HG03460 (cell line): ENCODE results near the gene ROBO1.
"Not testable (repeated sequence)": the region's sequence is repeated elsewhere in the genome, so short reads cannot be mapped to it uniquely, and the experiment has no call there.

Experiments used
- ATAC-seq: cut with Tn5 transposase; IDR thresholded peaks from one replicate; pipeline ENCODE4 v1.9.1; 2021; ENCODE audit not compliant: unreplicated experiment

Gene ROBO1

DNA sequence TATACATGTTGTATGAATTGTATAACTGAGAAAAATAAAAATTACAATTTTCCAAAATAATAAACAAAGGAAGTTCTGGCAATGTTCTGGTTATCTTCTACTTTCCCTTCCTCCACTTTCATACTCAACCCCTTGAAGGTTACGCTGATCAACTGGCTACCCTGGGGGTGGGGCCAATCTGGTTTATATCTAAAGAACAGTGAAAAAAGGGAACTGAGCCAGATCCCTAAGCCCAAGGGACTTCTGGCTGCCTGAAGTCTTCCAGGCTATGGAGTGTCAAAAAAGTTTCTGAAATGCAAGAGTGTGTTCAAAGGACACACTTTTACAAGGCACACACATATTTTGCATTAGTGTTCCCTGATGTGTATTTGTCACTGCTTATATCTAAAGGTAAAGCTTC is 591.9 kb downstream of the ROBO1 start:
- ATAC-seq: no peak

DNA sequence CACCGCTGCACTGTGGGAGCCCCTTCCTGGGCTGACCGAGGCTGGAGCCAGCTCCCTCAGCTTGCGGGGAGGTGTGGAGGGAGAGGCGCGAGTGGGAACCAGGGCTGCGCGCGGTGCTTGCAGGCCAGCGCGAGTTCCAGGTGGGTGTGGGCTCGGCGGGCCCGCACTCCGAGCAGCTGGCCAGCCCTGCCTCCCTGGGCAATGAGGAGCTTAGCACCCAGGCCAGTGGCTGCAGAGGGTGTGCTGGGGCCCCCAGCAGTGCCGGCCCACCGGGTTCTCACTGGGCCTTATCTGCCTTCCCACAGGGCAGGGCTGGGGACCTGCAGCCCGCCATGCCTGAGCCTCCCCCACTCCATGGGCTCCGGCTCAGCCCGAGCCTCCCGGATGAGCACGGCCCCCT is 594.5 kb downstream of the ROBO1 start:
- not testable (repeated sequence) for ATAC-seq

DNA sequence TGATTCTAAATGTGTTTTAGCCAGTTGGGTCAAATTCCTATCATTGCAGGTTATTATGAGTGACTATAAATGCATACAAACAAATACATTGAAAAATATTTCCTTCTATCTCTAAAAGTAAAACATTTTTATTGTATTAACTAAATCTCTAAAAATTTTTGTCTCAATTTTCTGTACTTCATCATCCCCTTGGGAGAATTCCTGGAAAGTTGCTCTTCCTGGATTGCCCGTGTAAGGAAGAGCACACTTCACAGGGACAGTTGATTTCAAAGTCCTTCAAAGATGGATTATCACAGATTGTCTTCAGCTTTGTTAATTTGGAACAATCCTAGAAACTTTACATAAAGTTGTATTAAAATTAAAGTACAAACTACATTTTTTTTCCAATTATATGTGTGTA is 595.6 kb downstream of the ROBO1 start:
- ATAC-seq: no peak

DNA sequence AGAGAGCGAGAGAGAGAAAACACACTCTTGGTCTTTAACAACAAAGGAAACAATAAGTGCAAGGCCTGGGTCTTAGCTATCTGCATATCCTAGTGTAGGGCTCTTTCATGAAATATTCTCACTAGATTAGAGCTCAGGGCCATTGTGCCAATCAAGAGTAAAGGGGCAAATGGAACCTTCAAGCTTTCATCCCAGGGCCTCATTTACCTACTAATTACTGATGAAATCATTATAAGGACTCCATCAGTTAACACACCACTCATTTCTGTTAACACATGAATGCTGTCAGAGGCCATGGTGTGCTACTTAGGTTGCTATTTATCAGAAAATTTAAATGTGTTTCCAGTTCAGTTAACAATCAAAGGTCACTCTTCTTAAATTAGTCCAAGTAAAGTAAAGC is 597.8 kb downstream of the ROBO1 start:
- ATAC-seq: no peak

DNA sequence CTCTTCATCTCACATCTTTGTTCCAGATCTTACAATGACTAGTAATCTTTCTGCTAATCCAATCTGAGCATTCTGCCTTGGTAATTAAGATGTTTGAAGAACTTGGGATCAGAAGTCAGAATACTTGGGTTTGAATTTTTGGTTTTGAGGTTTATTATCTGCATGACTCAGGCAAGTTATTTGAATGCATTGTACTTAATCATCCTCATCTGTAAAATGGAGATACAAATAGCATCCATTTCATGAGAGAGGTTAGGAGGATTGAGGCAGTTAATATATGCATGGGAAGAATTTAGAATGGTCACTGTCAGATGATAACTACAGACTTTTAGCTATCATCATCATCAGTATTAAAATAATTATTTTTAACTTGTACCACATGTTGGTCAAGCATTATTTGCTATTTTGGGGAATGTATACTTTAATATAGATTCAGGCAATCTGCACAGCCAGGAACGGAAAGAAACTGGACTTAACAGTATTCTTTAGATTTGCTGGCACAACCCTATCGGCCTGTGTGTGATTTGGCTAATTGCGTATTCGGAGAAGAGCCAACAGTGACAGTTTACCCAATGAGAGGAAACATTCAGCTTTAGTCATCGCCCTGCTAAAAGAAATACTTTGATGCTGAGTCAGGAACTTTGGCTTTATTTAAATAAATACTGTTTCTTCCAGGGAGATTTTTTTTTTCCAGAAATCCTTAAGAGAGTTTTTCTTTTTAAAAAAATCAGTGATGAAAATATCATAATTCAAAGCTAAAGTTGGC is 600.0 kb downstream of the ROBO1 start:
- ATAC-seq: no peak

DNA sequence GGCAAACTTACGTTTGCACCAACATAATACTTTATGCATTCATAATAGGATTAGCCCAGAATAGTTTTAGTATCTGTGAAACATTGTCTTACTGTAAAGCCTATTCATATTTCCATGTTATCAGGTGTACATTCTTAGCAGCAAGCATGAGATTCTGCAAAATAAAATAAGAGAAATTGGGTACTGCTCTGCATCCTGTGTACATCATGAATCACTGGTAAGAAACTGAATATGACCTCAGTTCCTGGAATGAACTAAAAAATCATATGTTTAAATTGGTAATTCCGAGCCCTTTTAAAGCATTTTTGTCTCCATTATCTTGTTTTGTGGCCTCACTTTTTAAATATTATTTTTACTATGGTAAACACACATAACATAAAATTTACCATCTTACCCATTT is 605.1 kb downstream of the ROBO1 start:
- no peak for ATAC-seq

DNA sequence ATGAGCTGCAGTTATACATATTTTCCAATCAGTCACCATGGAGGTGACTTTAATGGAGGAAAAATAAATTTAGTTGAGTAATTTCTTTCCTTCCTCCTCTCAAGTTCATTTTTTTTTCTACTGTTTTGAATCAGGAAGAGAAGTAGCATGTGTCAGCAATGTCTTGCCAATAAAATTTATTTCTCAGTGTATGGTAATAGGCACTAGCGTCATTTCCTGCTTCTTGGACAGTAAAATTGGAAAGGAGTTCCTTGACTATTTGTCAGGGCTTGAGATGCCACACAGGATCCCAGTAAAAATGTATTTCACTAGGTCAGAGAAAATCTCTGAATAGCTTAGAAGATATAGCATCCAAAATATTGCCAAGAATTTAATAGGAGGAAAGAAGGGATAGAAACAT is 605.9 kb downstream of the ROBO1 start:
- no peak for ATAC-seq

DNA sequence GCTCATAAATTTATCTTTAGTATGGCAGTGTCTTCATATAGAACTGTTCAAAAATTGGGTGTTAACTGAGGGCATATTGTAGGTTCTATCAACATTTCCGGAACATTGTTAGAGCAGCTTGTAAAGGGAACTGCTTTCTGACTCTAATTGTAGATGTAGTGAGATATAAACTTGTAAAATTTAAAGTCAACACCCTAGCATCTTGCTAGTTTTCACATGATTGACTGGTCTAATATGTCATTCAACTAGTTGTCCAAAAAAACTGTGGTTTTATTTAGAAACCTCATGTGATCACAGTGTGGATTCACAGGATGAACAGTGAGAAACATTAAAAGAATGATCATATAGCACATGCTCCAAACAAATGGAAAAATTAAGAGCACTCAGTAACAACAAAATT is 607.4 kb downstream of the ROBO1 start:
- no peak for ATAC-seq

DNA sequence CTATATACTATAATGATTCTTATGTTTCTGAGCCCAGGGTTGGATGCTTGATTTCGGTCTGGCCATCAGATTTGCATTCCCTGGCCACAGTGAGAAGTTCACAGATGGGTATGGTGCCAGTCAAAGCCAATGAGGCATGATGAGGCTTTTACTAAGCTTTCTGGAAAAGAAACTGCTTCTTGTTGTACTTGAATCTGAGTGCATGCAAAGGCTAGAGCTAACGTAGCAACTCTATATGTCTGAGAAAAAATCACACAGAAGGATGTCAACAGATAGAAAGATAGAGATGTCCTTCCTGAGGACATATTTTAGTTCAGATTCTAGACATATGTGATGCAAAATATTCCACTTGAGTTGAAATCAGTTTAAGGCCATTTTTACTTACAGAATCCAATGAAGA is 608.1 kb downstream of the ROBO1 start:
- ATAC-seq: no peak

DNA sequence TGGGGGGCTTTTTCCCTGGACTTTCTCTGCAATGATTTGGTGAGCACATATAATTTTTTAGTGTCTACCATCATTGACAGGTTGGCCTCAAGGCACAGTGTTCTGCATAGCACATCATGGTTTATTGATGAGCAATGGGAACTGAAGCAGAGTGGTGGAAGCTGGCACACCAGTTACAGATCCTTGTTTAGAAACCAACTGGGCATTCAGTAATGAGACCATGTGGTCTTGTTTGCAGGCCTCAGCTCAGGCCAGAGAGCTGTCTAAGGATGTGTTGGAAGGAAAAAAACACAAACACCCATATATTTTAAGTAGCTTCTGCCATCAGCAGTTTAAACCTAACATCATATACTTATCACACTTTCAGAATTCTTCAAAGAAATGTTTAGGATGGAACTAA is 610.6 kb downstream of the ROBO1 start:
- ATAC-seq: no peak

DNA sequence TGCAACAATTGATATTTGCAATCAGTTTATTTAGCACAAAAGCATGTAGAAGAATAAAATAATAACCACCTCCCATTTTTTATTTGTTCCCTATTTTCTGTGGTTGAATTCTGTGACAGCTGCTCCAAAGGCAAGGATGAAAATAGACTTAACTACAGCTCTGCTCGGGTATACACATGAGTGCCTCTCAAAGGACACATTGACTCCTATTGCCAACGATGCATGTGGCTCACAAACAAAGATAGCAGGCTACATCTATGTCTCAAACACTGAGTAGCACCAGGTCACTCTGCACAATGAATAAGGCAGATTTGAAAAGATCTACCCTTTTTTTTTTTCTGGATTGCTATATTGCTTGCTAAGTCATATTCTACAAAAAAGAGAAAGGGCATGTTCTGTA is 612.9 kb downstream of the ROBO1 start:
- ATAC-seq: no peak

DNA sequence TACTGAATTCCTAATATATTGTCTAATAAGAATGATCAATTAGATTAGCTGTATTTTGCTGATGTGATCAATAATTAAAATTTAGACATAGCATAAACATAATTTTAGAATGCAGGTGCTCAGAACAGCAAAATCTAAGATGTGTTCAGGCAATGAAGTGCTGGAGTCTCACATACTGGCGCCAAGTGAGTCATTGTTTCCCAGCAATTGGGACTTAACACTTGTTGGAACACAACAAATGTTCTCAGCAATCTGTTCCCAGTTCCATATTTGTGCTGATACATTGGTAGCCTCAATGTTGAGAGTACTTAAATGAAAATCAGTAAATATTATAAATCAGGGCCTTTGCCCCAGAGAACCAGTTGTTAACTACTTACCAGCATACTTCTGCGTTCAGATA is 619.0 kb downstream of the ROBO1 start:
- no peak for ATAC-seq

DNA sequence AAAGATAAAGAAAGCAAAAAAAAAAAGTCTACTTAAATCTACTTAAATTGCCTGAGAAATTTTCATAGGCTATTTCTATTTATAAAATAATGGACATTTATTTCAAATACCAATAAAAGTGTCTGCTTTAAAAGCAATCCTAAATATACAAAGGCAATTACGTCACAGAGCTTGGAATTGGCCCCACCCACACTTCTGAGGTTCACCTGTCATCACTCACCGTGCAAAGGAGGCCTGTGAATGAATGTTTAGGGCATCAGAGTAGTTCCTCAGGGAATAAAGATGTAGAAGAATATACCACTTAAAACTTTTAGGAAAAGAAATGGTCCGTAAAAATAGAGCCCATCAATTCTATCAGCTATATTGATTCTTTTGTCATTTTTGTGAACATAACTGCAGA is 621.8 kb downstream of the ROBO1 start:
- ATAC-seq: no peak

DNA sequence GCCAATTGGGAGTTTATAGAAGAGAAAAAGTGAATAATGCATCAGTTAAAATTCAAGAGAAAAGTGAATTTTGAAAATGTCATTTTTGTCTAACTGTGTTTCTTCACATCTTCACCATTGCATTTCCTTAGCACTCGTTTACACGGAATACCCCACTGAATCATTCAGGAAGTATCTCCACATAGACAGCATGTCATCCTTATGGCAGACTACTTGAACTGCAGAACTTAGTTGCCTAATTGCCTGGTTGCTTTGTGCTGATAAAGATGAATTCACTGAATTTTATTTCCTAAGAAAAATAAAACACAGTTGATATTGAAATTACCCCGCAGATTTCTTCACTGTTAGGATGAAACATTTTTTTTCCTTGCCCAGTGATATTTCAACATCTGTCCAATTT is 627.1 kb downstream of the ROBO1 start:
- ATAC-seq: no peak

DNA sequence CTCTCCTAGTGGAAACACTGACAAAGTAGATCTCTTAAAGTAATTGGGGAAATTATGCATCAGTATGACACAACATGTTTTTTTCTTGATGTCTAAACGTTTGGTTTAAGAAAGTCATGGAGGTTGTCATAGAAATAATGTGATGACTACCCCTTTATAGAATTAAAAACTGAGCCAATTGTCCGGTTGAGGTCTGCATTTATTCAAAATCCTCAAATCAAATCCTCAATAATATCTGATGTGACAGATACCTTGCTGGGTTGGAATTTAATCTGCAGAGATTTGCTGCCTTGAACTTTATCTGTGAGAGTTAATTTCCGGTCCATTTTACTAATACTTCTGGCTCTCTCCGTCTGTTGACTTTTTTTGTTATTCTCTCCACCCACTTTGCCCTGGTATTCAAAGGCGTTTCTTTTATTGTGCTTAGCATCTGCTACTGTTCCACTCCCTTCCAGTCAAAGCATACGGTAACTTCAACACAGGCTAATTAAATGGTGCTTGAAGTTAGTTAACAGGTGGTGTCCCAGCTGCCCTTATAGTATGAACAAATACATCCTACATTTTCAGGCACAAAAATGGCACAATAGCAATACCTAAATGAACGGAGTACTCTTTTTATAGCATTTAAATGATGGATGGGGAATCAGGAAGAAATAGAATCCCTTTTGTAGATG is 628.3 kb downstream of the ROBO1 start:
- no peak for ATAC-seq

DNA sequence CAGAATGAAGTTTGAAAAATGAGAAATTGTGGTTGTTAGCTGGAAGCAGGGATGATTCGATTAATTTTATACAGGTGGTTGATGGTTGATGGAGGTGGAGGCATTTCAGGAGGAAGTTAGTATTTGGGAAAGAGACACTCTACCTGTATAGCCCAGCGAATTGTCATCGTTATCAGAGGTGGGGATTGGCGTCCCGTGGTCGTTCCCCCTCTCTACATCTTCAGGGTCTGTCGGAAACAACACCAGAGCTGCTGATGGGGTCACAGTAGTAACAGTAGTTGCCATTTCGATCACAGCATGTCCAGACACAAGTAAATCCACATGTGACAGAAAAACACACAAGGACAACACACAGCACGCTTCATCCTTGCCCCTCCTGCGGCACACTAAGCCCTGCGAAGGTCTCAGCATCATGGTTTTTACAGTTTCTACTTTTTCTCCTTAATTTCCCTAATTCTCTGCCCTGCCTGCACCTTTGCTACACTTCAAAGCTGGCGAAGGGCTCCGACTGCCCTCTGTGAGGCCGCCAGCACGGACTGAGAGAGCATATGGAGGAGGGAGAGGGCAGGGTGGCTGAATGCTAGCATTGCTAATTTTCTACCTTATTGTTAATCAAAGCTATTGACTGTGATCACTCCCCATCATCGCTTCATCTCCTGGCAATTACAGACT is 642.3 kb downstream of the ROBO1 start:
- no peak for ATAC-seq

DNA sequence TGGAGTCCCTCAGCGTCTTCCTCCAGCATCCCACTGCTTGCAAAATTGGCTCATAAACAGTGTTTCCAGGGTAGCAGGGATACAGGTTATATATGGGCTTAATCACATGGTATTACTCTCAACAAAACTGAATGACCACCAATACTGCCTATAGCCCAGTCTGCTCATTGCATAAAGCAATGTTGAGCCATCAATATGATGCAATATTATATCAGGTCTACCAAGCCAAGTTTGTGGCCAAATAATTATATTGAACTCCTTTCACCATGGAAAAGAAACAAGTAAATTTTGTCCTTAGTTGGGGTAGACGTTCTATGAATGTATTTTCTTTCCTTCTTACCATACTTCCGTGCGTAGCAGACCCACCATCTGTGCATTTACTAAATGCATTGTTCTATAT is 652.3 kb downstream of the ROBO1 start:
- no peak for ATAC-seq

DNA sequence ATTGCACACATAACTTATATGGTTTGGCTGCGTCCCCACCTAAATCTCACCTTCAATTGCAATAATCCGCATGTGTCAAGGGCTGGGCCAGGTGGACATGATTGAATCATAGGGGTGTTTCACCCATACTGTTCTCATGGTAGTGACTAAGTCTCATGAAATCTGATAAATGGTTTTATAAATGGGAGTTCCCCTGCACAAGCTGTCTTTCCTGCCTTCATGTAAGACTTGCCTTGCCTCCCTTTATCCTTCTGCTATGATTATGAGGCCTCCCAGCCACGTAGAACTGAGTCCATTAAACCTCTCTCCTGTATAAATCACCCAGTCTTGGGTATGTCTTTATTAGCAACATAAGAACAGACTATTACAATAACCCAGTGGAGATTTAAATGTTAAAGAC is 653.9 kb downstream of the ROBO1 start:
- ATAC-seq: no peak

DNA sequence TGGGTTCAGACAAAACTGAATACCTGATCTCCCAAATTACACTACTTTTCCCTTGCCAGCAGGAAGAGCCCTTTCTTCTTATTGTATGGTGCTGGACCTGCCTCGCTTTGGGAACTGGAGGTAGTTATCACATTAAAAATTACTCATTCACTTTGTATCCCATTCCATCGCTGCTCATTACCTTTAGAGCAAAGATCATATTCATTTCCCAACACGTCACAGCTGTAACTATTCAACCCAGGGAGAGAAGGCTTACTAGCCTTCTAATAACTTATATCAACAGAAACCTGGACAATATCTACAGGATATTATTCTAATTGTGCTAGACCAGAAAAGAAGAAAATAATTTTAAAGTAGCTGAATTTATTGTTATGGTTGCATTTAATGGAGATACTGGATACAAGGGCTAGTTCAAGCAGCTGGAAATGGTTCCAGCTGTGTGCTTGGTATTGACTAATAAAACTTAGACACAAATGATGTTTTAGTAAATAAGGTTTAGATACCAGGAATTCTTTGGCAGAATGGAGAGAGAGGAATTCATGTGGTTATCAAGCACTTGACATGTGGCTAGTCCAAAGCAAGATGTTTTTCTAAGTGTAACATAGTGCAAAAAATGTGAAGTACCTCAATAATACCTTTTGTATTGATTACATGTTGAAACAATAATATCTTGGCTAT is 656.3 kb downstream of the ROBO1 start:
- no peak for ATAC-seq

DNA sequence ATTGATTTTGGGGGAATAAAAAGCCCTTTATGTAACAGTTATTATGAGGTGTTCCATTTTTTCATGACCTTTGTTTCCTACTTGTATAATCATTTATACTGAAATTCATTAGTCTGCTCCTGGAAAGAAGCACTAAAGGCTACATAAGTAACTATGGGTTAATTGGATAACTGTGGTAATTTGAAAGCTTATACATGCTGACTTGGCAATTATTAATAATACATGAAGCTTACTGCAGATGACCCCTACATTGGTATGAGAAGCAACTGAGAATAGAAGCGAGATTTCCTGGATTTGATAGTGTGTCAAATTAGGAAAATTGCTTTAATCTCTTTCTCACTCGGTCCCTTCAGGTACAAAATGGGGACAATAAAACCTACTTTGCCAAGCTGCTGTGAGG is 658.0 kb downstream of the ROBO1 start:
- ATAC-seq: no peak

DNA sequence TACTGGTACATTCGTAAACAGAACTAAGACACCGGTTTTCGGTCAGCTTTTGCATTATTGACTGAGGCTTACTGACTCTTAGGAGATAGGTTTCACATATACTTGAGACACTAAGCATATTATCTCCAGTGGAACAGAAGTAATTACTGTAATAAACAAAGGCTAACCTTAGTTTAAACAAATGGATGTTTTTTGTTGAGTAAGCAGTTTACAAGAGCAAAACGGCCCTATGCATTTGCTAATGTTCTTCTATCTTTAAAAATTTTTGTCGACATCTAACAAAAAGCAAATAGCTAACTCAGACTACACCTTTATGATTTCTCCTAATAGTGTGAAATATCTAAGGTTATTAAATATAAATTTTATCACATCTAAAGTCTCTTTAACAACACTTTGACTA is 664.5 kb downstream of the ROBO1 start:
- ATAC-seq: no peak
